T-cell (primary cell): ENCODE data around the gene TDRD3. TPM values are rescaled to one million over a fixed set of nuclear protein-coding genes. Genes with fewer than 3 reads are reported as not detected.

Experiments used
- ATAC-seq, 4 experiments: fragments of 200-7000 bp in 3 of 4; fragments of 150-1000 bp in 1 of 4; cut with Tn5 transposase; replicated peaks in 1 of 4; 1 replicate in 3 of 4; 2 replicates in 1 of 4; pipeline ENCODE4 v1.10.0; 2021; ENCODE audit warnings: moderate library complexity in 3 of 4, mild to moderate bottlenecking in 2 of 4, moderate number of reproducible peaks in 1 of 4
- CTCF ChIA-PET, 2 donors: fragments of 300-600 bp; sonication (Branson Sonifier 250); formaldehyde crosslinking; loops; one replicate each; lab custom pipeline; 2022; ENCODE audit warnings: antibody characterized with exemption in 2 of 2; lab: Charles Lee
- POLR2A ChIA-PET, 2 donors: fragments of 300-600 bp; sonication (Branson Sonifier 250); formaldehyde crosslinking; loops; one replicate each; lab custom pipeline; 2022; ENCODE audit warnings: antibody characterized with exemption in 2 of 2; lab: Charles Lee
- DNase-seq, 35 experiments: peaks; one replicate each; pipeline versions ENCODE4 v3.0.0 to v3.0.0-alpha.2; 2013 to 2023
- H3K27ac ChIP-seq: one replicate; pipeline ENCODE4 v1.5.1; 2013; ENCODE audit warnings: low read length
- H3K27me3 ChIP-seq, 2 experiments: replicated peaks in 1 of 2; 1 replicate in 1 of 2; 2 replicates in 1 of 2; pipeline versions ENCODE4 v1.6.1 to v1.7.0; 2013; ENCODE audit warnings: low read length in 1 of 2, mixed read lengths in 1 of 2; ENCODE audit not compliant: control insufficient read depth in 2 of 2, insufficient read depth in 2 of 2; ENCODE audit errors: extremely low read depth in 1 of 2
- H3K36me3 ChIP-seq, 2 donors: 1 replicate in 1 of 2; 2 replicates in 1 of 2; pipeline versions ENCODE4 v1.6.1 to v1.7.0; 2013; ENCODE audit warnings: low read length in 1 of 2; ENCODE audit not compliant: control insufficient read depth in 2 of 2, insufficient read depth in 1 of 2; ENCODE audit errors: extremely low read depth in 1 of 2
- H3K4me1 ChIP-seq, 2 experiments: 1 replicate in 1 of 2; 2 replicates in 1 of 2; pipeline versions ENCODE4 v1.6.1 to v1.7.0; 2013; ENCODE audit warnings: low read length in 2 of 2, mixed read lengths in 1 of 2; ENCODE audit not compliant: insufficient read depth in 2 of 2, control insufficient read depth in 1 of 2; ENCODE audit errors: extremely low read depth in 1 of 2
- H3K4me3 ChIP-seq, 2 donors: 1 replicate in 1 of 2; 2 replicates in 1 of 2; pipeline versions ENCODE4 v1.5.1 to v1.7.0; 2013; ENCODE audit warnings: mild to moderate bottlenecking in 2 of 2, low read length in 1 of 2, moderate library complexity in 1 of 2; ENCODE audit not compliant: control insufficient read depth in 1 of 2; ENCODE audit errors: extremely low read depth in 1 of 2
- H3K9me3 ChIP-seq: 2 replicates; pipeline ENCODE4 v1.7.0; 2013
- H3K27ac Mint-ChIP-seq, 2 donors: one replicate each; pipeline ENCODE4 v1.8.0; 2020 to 2021; ENCODE audit warnings: mild to moderate bottlenecking in 2 of 2, mixed read lengths in 2 of 2
- H3K27me3 Mint-ChIP-seq, 2 donors: one replicate each; pipeline ENCODE4 v1.8.0; 2021 to 2022; ENCODE audit warnings: mixed read lengths in 2 of 2
- H3K36me3 Mint-ChIP-seq: one replicate; pipeline ENCODE4 v1.8.0; 2021; ENCODE audit warnings: mixed read lengths
- H3K4me1 Mint-ChIP-seq, 3 donors: one replicate each; pipeline ENCODE4 v1.8.0; 2020 to 2022; ENCODE audit warnings: mixed read lengths in 3 of 3, mild to moderate bottlenecking in 1 of 3
- H3K4me3 Mint-ChIP-seq, 3 donors: one replicate each; pipeline ENCODE4 v1.8.0; 2020 to 2022; ENCODE audit warnings: mild to moderate bottlenecking in 3 of 3, mixed read lengths in 3 of 3, moderate library complexity in 3 of 3
- H3K9me3 Mint-ChIP-seq, 3 donors: one replicate each; pipeline ENCODE4 v1.8.0; 2020 to 2022; ENCODE audit warnings: mixed read lengths in 3 of 3
- WGBS: methylation state at CpG from one replicate; pipeline ENCODE4 v1.1.5; 2013; ENCODE audit warnings: missing lambda C conversion rate; ENCODE audit not compliant: insufficient coverage; 5-methylcytosine and 5-hydroxymethylcytosine counted together
- total RNA-seq, 35 experiments: library from RNA in 6 of 35; stranded (reverse) in 6 of 35; fragments of 120-200 nt in 1 of 35; gene quantifications; one replicate each; pipeline versions ENCODE4 v1.2.1 to v1.2.4 and lab custom pipeline; 2013 to 2026

TDRD3 gene
- total RNA-seq, 5 donors from 2014 or later (not counting 1 experiment from before 2014, with no cell fraction given) = 23.6 to 30.4 (median 26.8) TPM

- Histone ChIP-seq H3K4me1 (no peaks in the 10 kb centered on the region), H3K9me3 (no peaks in the 10 kb centered on the region), H3K4me3 (no peak overlapping the region), H3K27ac (no peak overlapping the region), H3K36me3 (no peaks in the 10 kb centered on the region), H3K27me3 (no peaks in the 10 kb centered on the region)
- Mint-ChIP-seq H3K27me3 (peaks cover 11 to 19% of the 10 kb centered on the region in 2 donors), H3K27ac (no peak overlapping the region), H3K36me3 (no peaks in the 10 kb centered on the region), H3K4me1 (no peaks in the 10 kb centered on the region), H3K4me3 (no peak overlapping the region), H3K9me3 (no peaks in the 10 kb centered on the region)
- POLR2A ChIA-PET = no interaction called here
- CTCF ChIA-PET = no interaction called here
- DNase-seq (no peak), ATAC-seq (no peak)
- WGBS = no CpG with 5 or more reads among the region's 5 CpGs
These were observed 223.8 kb downstream of the TDRD3 start for GRCh38 chr13:60620611-60621395.

GRCh38 chr13:60623151-60623550 is 226.1 kb downstream of the TDRD3 start:
- H3K4me3 Mint-ChIP-seq = no peak overlapping the region
- no peak overlapping the region for H3K27ac ChIP-seq
- ATAC-seq (no peak), DNase-seq (no peak)
- H3K4me3 ChIP-seq = no peak overlapping the region
- ChIA-PET POLR2A (no interaction called here), CTCF (no interaction called here)
- no peaks in the 10 kb centered on the region for H3K9me3 Mint-ChIP-seq
- peaks cover 11 to 15% of the 10 kb centered on the region in 2 donors for H3K27me3 Mint-ChIP-seq
- no peaks in the 10 kb centered on the region for H3K4me1 Mint-ChIP-seq
- no peaks in the 10 kb centered on the region for H3K36me3 Mint-ChIP-seq
- no peaks in the 10 kb centered on the region for H3K36me3 ChIP-seq
- no peak overlapping the region for H3K27ac Mint-ChIP-seq
- H3K27me3 ChIP-seq = no peaks in the 10 kb centered on the region
- no CpG with 5 or more reads among the region's 1 CpG for WGBS
- no peaks in the 10 kb centered on the region for H3K9me3 ChIP-seq
- H3K4me1 ChIP-seq = no peaks in the 10 kb centered on the region

Other genes starting within 250 kb of the TDRD3 start
- under 1 TPM; 0.14 to 0.45 (median 0.30) TPM for gene DIAPH3, start 233.3 kb upstream of the TDRD3 start, total RNA-seq